HG02970 (cell line): Measurements from ENCODE around the gene OTULIN.

Experiments
- ATAC-seq: cut with Tn5 transposase; IDR thresholded peaks from one replicate; pipeline ENCODE4 v1.9.1; 2021; ENCODE audit warnings: mild to moderate bottlenecking, moderate library complexity, moderate number of reproducible peaks; ENCODE audit not compliant: unreplicated experiment, low FRiP score

The OTULIN gene

DNA sequence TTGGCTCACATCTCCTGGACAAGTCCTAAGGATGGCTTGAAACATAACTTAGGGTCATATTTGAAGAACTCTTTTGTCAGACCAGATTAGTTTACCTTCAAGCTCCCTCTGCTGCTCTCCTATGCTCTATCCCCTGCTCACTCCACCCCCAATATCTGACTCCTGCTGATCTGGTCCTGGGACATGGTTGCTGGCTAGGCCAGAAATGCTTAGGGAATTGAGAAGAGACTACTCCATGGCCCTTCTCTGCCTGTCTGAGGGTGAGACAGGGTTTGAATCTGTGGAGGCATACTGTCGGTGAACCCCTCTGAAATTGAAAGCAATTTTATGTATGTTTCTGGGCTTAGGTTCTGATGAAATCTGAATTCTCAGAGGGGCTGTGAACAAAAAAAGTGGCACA lies 3.3 kb downstream of the OTULIN start:
- no peak for ATAC-seq

DNA sequence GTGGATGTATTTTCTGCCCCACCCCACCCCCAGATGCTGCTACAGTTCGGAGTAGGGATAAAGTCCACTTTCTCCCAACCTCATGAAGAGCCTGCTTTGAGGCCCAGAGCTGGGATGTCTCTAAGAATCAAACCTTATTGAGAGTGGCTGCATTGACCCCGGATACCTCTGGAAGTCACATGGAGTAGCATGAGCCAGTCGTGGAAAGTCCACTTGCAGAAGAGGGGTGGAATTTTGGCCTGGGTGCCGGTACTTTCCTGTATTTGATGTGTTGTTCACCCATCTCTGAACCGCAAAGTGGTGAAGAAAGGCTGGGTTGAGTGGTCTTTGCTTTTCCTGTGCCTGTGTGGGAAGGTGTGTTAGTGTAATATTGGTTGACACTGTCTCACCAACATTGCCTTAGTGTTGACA lies 3.7 kb downstream of the OTULIN start:
- no peak for ATAC-seq

DNA sequence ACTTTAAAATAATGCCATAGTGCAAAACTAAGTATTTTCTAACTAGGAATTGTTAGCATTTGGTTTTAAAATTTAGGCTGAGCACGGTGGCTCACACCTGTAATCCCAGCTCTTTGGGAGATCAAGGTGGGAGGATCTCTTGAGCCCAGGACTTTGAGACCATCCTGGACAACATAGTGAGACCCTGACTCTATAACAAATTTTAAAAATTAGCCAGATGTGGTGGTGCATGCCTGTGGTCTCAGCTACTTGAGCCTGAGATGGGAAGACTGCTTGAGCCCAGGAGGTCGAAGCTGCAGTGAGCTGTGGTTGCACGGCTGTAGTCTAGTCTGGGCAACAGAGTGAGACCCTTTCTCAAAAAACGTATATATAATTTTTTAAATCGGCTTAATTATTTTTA lies 4.9 kb downstream of the OTULIN start:
- ATAC-seq, result no peak

DNA sequence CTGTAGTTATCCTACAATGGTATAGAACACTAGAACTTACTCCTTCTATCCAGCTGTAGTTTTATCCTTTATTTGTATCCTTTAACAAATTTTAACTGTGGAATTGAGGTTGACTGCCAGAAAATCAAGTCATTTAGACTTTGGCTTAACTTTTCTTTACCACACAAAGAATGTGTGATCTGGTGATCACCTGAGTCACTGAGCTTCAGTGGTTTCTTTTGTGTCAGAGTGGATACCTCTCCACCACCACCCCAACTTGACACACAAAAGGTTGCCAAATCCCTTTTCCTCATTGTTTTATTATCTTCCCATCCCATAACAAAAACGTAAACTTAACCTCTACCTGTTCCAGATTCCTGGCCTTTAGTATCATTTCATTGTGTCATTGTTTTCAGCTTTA lies 5.5 kb downstream of the OTULIN start:
- no peak for ATAC-seq

DNA sequence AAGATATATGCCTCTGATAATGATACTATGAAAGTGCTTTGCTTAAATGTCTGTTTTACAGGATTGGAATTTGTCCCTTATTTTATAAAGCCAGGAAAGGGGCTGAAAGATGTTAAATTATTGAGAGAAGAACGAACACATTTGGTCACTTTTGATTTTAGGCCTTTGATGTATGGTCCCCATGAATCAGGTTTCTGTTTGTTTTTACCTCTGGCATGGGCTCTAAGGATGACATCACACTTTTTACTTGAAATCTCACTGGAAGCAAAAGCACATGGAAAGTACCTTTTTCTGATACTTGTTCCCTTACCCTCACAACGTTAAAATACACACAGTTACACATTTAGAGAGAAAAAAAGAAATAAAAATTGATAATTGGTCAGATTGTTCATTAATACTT lies 6.9 kb downstream of the OTULIN start:
- no peak for ATAC-seq

DNA sequence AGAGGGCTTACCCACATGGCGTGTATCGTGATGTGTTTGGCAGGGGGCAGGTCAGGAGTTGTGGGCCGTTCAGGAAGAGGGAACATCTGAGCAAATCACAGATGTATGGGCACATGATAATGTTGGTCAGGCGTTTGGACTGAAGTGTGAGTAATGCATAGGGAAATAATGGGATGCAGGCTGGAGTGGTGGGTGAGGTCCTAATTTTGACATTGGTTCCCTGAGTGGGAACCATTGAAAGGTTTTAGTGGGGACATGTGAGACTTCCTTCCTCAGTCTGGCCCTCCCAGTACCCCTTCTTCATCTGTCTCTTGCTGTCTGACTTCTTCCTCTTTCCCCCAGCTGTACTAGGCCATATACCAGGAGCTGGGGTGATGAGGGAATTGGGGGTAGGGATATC lies 7.6 kb downstream of the OTULIN start:
- ATAC-seq, result no peak

DNA sequence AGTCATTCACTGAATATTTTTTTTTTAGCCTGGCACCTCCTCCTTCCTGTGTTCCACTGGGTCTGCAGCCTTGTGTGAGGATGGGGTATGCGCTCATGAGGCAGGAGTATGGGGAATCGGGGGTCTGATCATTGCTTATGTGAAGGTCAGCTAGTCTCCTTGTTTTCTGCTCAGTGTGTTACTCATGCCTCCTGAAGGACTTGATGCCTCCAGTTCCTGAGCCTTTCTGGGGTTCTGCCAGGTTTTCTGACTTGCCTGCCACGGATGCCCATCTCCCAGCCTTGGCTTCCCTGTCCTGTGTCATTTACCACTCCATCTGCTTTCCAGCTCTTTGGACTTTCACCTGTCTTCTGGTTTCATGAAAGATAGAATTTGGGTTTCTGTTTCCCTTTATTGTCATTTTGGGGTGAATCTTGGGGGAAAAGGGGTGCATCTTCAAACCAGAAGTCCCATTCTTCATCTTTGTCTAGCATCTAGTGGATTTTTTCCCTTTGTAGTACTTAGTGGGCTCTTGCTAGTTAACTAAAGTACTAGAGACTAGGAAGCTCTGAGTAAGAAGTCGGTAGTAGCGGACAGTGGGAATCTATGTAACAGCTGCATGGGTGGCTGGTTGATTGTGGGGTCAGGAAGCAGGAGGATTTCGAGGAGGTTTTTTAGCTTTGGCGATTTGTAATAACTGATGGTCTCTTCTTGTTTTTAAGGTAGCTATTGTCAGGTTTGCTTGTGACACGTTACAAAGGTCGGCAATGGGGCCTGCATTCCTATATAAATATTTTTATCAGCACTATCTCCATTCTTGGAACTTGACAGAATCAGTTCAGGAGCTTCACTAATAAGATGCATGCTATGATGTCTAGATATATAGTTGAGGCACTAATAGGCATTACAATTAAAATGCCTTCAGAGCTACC lies 8.2 kb downstream of the OTULIN start:
- no peak for ATAC-seq

DNA sequence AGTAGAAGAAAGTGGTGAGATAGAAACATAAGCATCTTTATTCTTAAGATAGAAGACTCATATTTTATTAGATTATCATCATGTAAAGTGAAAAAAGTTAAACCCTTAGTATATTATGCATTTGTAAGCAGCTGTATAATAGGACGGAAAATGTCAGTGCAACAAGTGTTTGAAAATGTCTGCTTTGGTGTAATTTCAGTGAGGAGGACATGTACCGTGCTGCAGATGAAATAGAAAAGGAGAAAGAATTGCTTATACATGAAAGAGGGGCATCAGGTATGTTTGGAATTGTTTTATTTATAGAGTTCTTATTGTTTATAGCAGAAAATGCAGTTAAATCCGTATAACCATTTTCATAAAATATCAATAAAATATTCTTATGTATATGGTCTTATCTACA lies 8.9 kb downstream of the OTULIN start:
- no peak for ATAC-seq

DNA sequence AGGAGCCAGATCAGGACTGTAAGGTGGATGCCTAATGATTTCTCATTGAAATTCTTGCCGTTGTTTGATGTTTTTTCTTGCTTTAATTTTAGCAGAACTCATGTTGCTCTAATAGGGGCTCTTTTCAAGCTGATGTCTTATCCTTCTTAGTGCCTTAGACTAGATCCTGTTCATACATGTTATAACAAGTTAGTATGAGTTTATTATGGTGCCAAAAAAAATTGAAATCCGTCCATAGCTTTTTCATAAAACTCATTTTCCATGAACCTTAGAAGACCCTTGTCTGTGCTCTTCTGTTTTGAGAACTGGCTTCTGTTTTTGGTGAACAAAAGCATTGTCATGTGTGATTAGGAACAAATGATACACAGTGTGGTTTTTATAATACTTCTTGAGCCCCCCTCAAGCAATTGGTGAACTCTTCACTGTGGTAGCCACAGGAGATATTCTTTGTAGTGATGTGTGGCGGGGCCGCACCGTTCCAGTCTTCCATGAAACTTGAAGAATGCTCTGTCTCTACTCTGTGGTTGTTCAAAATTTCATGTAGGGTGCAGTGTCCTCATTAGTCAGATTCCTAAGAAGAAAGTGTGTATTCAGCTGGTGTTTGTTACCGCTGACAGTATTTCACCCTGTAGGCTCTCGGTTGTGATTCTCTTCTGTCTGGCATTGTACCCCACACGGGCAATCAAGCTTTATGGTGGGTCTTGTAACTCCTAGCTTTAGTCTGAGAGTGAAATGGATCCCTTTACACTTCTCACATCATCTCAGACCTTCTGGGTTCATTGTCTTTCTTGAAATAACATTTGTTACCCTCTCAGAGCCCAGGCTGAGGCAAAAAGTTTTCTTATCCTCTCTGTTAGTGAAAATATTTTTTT lies 10.7 kb downstream of the OTULIN start:
- peak; percentile 14 for ATAC-seq

DNA sequence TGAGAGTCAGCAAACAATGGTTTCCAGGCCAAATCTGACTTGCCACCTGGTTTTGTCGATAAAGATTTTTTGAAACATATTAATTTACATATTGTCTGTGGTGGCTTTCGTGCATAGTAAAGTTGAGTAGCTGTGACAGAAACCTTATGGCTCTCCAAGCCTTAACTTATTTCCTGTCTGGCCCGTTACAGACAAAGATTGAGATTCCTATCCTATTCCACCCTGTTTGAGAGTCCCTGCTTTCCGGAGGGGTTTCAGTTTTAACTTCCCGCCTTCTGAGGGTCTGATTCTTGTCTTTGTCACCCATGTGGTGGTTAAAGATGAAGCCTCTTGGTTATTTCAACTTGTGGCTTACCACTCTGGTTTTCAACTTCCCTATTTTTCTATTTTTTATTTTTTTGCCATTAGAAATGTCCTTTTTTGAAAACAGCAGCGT lies 11.4 kb downstream of the OTULIN start:
- ATAC-seq, result peak; percentile 43

DNA sequence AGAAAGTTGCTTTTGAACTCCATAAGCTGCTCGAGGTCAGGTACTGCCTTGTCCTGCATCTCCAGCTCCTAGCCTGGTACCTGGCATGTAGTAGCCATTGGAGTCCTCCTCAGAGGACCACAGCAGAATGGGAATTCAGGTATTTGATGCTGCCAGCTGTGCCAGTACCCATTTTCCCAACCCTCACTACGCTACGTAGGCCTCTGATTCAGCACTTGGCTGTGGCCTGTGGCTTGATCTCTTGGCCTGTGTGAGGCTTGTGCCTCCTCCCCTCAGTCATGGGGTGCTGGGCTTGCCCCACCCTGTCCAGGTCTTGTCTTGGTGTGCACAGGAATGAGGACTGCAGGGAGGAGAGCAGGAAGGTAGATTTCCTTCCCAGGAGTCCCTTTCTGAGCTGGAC lies 11.8 kb downstream of the OTULIN start:
- peak; percentile 54 for ATAC-seq

DNA sequence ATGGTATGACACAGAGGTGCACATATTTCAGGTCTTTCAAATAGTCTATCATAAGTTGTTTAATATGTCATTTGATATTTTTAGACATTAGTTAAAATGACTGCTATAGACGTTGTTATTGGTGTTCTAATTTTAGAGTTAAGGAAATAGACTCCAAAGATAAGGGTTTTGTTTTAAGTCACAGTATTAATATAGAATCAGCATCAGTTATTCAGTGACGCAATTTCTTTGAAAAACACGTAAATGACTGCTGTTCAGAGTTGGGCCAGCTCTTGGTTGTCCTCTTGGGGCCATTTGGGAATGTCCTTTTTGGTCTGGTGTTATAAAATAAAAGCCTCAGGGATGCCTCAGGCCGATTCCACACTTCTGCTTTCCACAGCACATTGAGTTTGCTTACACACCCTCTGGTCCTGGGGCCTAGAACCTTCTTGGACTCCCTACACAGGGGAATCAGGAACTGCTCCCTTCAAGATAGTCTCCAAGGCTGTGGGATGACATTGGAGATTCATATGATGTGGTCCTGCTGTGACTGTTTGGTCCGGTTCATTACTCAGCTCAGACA lies 14.3 kb downstream of the OTULIN start:
- ATAC-seq, result no peak

DNA sequence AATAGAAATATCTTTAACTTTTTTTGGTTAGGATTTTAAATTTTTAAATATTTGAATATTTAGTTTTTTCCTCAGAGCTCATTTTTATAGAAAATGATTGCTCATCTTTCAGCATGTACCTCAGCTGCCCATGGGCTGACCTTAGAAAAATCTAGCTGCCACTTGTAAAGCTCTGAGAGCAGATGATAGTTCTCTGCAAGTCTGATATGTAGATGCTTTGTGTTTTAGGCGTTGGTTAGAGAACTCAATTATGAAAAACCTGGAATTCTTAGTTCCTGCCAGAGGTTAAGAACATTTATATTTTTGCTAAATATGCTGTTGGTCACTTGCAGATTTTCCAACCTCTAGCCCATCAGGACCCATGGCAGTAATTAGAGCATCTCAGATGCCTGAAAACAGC lies 15.1 kb downstream of the OTULIN start:
- no peak for ATAC-seq

DNA sequence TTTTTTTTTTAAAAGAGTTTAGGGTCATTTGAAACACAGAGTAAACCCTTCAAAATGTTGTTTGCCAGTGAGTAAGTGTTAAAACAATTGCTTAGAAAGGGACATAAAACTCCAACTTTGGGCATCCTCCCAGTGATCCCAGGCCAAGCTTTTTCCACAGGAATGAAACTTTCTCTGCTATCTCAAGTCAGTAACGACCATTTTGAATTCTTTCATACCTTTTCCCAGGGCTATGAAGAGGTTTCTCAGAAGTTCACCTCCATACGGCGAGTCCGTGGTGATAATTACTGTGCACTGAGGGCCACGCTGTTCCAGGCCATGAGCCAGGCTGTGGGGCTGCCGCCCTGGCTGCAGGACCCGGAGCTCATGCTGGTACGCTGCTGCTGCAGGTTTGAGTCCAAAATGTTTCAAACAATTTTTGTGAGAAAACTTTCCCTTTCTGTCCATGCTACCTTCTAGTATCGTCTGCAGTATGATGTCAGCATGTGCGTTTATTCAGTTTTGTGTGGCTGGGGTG lies 16.8 kb downstream of the OTULIN start:
- no peak for ATAC-seq

DNA sequence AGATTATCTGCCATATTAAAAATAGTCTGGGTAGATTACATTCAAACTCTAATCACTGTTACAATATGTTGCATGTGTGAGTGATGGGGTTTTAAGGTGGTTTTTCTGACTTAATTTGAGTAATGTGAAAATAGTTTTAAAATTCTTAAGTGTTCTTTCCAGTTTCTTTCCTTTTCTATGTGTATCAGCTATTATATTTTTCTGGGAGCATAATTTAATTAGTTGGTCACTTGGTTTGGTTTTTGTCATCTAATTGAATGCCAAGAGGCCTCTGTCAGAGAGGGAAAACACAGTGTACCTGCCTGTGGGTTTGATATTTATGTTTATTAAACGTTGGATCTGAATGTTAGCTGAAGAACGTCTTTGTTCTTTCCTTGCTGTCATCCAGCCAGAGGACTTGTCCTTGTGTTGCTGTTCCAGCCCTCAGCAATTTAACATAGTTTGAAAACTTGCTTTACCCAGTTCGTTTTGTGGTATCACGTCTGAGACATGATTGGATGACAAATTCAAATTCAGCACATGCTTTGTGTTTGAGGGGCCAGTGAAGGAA lies 19.5 kb downstream of the OTULIN start:
- no peak for ATAC-seq

DNA sequence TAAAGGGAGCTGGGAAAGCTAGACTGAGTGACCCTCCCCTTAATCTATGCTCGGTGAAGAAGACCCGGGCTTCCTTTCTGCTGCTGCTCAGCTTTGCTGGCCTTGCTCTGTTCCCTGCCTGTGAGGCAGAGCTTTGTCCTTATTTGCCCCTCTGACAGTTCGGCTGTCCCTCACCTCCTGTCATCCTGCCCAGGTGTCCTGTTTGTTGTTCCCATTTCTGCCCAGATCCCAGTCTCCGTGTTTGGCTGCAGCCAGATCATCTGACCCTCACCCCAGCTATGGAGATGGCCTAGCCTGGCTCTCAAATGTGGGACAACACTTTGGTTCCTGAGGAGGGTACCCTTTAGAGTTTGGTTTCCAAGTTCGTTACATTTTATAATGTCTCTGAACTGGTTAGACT lies 20.2 kb downstream of the OTULIN start:
- ATAC-seq, result no peak

DNA sequence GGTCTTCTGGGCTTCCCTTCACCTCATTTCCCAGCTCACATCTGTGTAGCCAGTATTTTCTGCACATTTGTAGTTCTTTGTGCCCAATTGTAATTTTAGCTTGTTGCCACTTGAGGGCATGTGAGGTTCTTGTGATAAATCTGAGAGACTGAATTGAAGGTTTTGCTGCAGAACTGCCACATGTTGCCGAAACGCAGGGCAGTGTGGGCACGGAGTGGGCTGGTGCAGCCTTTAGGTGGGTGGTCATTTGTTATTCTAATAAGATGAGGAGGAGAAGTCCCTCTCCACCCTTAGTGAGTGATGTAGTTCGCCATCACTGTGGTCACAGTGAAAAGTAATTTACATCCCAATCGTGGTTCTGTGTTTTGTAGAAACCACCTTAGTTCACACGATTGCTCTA lies 21.2 kb downstream of the OTULIN start:
- ATAC-seq, result peak; percentile 71

DNA sequence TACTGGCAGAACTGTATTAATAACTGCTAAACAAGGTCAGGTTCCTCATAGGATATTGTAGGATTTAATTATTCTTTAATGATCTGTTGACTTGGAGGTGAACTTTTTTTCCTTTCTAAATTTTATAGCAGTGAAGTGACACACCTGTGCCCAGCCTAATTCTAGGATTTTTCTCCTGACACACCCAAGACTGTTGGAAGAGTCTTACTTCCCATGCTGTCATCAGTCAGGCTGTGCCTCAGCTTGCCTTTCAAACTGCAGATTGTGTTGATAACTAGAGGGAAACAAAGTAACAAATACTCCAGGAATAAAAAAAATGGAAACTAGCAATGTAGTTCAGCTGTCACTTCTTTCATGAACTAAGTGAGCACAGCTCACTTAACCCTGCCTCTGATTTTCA lies 22.0 kb downstream of the OTULIN start:
- ATAC-seq, result no peak

DNA sequence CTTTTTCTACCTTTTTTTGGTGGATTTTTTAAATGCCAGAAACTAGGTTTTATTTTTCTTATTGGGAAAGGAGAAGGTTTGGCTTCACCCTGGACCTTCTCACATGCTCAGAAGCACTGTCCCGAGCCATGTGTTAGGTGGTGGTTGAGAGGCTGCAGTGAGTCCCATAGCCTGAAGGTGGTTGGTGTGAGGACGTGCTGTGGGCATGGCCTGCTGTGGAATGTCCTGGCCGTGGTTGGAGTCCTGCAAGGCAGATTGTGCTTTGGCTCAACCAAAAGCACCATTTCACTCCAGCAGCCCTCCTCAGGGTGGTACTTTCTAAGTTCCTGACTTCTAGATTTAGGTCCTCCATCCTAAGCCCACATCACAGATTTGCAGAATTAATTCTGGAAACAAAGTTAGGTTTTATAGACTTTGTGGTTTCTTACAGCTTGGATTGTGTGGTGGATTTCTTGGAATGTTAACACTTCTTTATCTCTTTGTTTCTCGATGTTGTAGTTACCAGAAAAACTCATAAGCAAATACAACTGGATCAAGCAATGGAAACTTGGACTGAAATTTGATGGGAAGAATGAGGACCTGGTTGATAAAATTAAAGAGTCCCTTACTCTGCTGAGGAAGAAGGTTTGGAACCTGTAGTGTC lies 22.6 kb downstream of the OTULIN start:
- ATAC-seq, result no peak

DNA sequence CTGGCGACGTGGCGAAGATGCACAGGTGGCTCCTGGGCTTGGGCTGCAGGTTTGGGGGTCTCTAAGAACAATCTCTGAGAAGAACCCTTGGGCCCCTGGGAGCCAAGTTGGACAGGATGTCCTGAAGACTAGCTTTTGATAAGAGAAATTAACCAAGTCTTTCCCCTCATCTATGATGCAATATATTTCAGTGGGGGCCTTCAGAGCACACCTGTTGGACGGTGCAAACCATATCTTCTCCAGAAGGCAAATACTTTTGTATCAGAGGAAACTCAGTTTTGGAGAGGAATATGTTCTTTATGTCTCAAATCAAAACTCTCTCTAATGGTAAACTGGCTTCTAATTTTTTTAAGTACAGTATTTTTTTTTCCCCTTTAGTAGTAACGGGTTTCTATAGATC lies 28.6 kb downstream of the OTULIN start:
- ATAC-seq, result no peak
